Renal pelvis (tissue), 4 donors: ENCODE data around the gene DLGAP1. TPM values are rescaled to one million over a fixed set of nuclear protein-coding genes. Genes with fewer than 3 reads are reported as not detected.

ENCODE experiments used
- DNase-seq: peaks from one replicate; pipeline ENCODE4 v3.0.0-alpha.2; 2013
- polyA plus RNA-seq, 3 donors: library from polyadenylated mRNA; unstranded; fragments of 120-200 nt; gene quantifications; one replicate each; pipeline ENCODE4 v1.2.1, GENCODE V29; 2013; ENCODE audit not compliant: insufficient read length in 3 of 3

DLGAP1 gene
- polyA plus RNA-seq, 3 donors = 4.7 to 5.1 (median 5.0) TPM

- peak; percentile 83 for DNase-seq
Measured at GRCh38 chr18:3995476-3996102, 459.5 kb downstream of the DLGAP1 start.

DNA sequence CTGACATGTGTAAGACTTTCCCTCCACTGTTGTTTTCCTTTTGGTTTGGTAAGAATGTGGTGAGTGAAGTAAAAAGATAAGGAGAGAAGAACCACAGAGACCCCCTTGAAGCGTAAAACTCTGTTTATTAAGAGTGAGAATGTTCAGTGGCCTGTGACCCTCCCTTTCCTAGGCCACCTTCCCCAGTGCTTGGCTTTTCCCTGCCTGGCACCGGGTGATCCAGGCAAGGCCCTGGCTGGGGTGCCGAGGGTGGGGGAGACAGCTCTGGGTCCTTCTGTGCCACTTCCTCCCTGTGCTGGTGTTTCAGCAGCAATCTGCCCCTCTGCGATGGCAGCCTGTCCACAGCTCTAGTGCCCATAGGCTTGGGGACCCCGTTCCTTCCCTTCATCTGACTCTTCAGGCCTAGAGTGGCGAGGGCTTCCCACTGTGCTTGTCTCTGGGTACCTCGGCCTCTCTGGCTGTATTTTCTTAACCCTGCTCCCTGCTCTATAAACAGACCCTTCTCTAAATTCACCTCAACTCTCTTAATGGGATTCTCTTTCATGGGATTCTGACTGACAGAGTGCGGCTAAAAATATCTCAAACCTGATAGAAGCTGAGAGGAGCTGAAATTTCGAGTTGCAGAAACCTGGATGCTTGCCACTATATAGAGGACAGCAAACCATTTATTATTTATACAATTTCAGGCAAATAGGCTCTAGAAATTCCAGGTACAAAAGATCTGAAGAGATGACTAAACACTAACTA lies 461.0 kb downstream of the DLGAP1 start:
- DNase-seq = no peak

GRCh38 chr18:3985664-3986063 lies 469.4 kb downstream of the DLGAP1 start:
- DNase-seq = no peak

DNA sequence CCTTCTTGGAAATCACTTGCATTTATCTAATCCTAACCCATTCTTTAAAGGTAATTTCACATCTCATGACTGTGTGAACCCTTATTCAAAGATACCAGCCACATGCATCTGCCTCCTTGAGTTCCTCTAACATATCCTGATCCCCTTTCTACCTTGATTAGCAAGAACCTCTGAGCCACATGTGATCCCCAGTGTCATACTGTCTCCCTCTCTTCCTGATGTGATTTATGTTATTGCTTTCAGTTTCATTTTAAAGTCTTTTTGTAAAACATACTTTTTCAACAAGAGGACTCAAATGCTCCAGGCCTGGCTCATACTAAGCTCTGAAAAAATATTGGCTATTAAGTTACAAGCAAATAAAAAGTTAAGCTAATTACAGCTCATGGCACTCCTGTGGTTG lies 470.1 kb downstream of the DLGAP1 start:
- no peak for DNase-seq

DNA sequence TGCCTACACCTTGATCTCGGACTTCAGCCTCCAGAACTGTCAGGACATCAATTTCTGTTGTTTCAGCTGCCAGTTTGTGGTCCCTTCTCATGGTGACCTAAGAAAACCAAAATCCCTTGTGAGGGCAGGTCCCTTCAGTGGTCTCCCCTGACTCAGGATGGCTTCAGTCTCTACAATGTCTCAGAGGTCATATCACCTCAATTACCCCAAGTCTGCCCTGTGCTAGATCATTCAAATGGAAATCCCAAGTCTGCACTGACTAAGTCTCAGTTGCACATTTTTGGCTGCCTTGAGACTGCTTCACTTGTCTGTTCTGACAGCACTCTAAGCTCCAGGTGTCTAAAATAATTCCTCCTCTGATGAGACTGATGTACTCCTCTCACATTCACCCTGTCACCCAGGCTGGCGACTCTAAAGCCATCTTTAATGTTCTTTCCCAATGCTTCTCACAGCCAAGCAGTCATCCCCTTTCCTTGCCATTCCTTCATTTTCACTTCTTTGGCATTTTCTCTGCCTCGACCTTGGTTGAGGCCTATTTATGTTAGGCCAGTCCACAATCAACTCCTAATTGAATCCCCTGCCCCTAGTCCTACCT lies 470.8 kb downstream of the DLGAP1 start:
- no peak for DNase-seq

- DNase-seq = no peak
Measured at GRCh38 chr18:3983351-3983969, 471.6 kb downstream of the DLGAP1 start.

- DNase-seq = no peak
Measured at GRCh38 chr18:3982541-3982940, 472.6 kb downstream of the DLGAP1 start.

DNA sequence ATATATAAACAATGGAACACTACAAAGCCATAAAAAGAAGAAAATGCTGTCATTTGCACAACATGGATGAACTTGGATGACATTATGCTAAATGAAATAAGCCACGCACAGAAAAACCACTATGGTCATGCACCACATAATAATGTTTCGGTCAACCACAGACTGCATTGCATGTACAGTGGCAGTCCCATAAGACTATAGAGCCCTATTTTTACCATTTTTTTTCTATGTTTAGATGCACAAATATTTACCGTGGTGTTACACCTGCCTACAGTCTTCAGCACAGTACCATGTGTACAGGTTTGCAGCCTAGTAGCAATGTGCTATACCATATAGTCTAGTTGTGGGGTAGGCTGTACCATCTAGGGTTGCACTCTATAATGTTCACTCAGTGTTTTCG lies 476.1 kb downstream of the DLGAP1 start:
- no peak for DNase-seq

DNA sequence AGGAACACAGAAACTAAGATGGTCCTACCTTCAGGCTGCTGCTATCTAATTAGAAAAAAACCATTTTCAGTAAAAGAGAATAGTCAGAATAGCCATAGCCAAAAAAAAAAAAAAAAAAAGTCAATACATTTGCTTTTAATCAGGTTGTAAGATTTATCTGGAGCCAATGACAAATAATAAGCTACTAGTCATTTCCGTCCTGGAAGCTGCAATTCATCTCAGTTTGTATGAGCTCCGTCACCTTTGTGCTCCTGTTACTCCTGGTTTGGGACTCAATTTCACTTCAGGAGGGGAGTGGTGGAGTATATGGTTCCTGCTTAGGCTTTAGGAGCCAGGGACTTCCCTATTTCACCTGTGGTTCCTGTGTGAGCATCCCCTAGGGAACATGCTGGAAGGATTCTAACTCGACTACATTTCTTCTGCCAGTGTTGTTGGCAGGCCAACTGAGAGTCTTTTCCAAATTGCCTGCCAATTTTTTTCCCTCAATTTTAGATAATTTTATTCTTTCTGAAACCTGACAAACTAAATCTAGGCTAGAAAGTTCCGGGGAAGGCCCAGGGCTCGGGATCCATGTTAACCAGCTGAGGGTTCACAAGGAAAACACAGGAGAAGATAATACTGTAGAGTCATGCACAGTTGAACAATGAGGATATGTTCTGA lies 481.8 kb downstream of the DLGAP1 start:
- no peak for DNase-seq

DNA sequence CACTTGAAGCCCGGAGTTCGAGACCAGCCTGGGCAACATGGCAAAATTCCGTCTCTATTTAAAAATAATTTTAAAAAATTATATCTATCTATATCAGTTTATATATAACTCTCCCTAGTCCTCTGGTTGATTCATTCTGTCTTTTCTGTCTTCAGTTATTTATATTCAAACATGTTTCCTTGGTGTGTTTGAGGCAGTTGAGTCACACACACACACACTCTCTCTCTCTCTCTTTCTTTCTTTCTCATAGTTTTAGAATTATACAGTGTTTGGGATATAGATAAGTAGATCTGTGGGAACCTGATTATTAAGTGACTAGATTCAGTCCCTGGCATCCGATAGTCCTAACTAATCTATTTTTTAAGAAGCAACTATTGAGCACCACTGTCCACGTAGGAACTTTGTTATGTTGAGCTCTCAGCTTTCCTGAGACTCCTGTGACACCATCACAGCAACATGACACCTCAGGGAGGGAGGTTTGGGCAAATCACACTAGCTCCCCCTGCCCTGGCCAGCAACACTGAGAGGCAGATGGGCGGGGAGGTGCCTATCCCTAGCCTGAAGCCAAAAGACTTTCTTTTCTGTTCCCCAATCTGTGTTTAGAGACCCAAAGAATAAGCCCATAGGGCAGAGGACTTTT lies 482.7 kb downstream of the DLGAP1 start:
- no peak for DNase-seq

DNA sequence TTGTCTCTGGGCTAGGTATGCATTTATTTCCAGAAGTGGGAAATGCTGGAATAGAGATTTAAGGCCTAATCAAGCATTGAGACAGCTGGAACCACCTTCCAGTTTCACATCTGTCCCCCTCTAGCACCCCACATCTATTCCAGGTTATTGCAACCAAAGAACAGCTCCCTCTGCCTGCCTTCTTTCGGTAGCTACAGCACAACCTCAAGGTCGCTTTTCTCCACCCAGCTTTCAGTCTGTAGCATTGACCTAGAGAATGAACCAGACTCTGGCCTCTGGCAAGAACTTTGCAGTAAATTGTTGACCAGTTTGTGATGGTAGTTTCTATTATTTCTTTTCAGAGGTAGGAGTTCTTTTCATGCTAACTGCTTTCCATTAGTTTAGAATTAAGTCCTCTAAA lies 484.2 kb downstream of the DLGAP1 start:
- DNase-seq = no peak

GRCh38 chr18:3967359-3968180 lies 487.5 kb downstream of the DLGAP1 start:
- DNase-seq = no peak

GRCh38 chr18:3966642-3967358 lies 488.3 kb downstream of the DLGAP1 start:
- DNase-seq = no peak

GRCh38 chr18:3966246-3966641 lies 488.9 kb downstream of the DLGAP1 start:
- DNase-seq = no peak

DNA sequence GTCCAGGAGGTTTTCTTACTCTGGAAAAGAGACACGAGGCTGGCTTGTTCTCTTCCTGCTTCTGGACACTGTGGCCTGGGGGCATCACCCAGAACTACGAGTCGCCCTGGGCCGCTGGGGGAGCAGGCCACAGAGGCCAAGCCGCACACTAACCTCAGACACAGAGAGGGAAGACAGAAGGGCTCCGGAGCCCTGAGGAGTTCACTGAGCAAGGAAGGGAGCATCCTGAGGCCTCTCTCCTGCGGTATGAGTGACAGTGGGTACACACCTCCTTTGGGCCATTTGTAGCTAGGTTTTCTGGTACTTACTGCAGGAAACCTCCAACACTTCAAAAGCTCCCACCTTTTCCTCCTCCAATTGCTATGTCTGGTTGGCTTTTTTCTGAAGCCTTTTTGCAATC lies 494.1 kb downstream of the DLGAP1 start:
- DNase-seq = no peak

DNA sequence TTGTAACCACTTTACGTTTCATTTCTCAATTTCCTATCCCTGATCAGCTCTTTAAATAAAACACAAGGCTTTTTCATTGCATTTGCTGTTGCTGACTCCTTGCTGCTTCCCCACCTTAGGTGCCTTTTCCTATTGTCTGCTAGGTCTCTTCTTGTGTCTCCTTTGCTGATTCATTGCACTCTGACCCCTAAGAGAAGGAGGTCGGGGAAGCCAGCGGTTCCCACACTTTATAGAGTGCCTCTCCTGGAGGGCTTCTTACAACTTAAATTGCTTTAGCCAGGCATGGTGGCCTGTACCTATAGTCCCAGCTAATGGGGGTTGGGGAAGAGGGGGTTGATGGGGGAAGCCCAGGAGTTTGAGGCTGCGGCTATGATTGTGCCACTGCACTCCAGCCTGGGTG lies 495.0 kb downstream of the DLGAP1 start:
- DNase-seq = no peak

GRCh38 chr18:3952031-3952430 lies 503.1 kb downstream of the DLGAP1 start:
- no peak for DNase-seq

DNA sequence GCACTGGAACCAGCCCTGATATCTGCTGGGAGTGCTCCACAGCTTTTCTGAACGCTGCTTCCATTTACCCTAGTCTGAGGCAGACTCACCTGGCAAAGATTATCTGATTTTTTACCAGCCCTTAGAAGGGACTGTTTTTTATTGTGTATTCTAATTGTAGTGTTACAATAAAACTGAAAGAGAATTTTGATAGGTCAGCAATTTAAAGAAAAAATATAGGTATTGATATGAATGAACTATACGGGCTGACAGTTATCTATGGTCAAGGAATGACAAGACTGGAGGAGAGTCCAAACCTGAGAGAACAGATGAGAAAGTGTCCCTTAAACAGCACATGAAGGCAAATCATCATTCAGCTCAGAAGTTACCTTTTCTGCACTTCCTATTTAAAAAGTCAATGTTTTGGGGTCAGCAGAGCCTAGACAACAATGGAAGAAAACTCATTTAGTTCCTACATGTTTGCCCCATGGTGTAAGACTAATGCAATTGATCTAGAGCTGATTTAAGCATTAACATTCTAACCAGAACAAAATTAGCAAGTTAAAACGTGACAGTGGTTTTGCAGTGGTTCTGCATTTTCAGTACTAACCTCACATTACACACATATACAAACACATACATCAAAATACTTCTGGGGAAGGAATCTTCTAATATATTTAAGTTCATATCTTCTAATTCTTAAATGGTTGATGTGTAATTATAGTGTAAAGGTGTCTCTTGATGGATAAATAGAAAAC lies 504.3 kb downstream of the DLGAP1 start:
- no peak for DNase-seq

GRCh38 chr18:3948958-3949357 lies 506.1 kb downstream of the DLGAP1 start:
- DNase-seq = no peak

DNA sequence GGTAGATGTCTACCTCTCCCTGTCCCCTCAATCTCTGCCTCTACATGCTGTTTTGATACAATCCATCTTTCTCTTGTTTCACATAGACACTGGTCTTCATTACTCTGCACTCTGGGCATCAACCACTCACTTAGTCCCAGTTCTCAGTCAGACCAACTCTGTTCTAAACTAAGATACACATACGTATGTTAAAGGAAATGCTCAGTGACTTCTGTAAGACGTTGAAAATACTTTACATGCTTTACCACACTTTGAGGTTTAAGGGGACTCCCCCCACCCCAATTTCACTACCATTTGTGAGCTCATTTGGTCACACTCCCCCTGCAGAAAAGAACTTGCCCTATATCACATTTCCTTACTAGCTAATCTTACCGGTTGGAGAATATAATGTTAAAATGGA lies 507.7 kb downstream of the DLGAP1 start:
- no peak for DNase-seq
